ENCODE data around the gene E2F4. TPM values are rescaled to one million over a fixed set of nuclear protein-coding genes. Genes with fewer than 3 reads are reported as not detected.

The E2F4 gene
- total RNA-seq, 2 donors from 2014 or later: 82.8 to 91.7 TPM

DNA sequence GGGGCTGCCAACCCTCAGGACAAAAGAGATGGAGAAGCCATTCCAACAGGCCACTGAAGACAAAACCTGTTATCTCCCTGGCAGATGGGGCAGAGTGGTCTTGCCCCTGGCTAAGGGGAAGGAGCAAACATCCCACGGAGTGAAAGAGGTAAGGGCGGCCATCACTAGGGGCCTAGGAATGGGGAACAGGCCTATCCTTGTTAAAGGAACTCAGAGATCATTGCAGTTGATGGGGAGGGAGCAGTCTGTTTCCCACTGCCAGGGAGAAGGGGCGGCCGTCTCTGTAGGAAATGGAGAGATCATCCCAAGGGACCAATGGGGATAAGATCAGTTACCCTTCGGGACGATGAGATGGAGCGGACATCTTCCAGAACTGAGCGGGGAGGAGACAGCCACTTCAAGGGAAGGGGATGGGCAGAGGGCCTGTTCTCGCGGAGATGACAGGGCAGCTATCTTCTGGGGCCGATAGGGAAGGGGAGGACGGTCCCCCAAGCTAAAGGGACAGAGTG, 34.4 kb downstream of the E2F4 start:
- Mint-ChIP-seq H3K4me3 (peak overlapping the region; percentile 89 to 98), H3K9me3 (no peaks in the 10 kb centered on the region), H3K27me3 (ENCODE audit: low read depth) (no peaks in the 10 kb centered on the region), H3K27ac (peak overlapping the region; percentile 85), H3K4me1 (ENCODE audit: low read depth) (peaks cover 46% of the 10 kb centered on the region), H3K36me3 (ENCODE audit: insufficient read depth in 2 of 2) (peaks cover 5 to 6% of the 10 kb centered on the region in 2 donors)
- ATAC-seq (replicated peaks in 1 of 2): no peak
- no peak for DNase-seq

DNA sequence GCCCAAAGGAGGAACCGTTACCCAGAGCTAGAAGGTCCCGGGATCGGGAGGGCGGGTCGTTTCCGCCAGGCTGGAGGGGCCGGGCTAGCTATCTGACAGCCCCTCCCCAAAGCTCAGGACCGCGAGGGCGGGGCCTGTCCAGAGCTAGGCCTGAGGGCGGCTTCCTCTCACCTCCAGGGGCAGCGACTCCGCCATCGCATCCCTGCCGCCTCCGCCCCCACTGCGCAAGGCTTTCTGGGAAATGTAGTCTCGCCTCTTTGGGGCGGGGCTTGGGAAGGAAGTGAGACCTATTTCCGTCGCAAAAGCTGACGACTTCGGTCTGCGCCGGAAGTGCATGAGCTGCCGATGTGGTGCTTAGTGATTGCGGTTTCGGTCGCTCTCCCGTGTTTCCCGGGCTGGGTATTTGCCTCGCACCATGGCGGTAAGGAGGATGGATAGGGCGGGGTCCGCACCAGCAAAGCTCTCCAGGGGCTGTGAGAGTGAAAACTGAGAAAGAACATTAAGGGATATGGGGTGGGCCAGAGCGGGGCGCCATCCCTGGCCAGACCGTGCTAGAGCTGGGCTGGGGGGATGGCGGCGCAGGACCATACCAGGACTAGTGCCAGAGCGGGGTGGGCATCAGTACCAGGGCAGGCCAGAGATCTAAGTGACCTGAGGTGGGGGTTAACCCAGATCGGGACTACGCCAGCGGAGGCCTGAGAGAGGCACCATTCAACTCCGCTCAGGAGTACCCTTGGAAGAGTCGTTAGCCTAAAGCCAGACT, 35.0 kb downstream of the E2F4 start, which contains the start of gene TMEM208:
TMEM208 (plus strand) TSS at position 327 of the 763 bp plus-strand sequence; CDS start at position 416, 89 bp downstream.
- Mint-ChIP-seq H3K27ac (peak within 1 kb of the TSS; percentile 85), H3K4me1 (ENCODE audit: low read depth) (peaks cover 46% of the 10 kb centered on the region), H3K9me3 (no peaks in the 10 kb centered on the region), H3K27me3 (ENCODE audit: low read depth) (no peaks in the 10 kb centered on the region), H3K36me3 (ENCODE audit: insufficient read depth in 2 of 2) (peaks cover 5 to 7% of the 10 kb centered on the region in 2 donors), H3K4me3 (peak within 1 kb of the TSS; percentile 89 to 98)
- peak; percentile 98 for ATAC-seq (replicated peaks in 1 of 2)
- DNase-seq: peak; percentile 99

DNA sequence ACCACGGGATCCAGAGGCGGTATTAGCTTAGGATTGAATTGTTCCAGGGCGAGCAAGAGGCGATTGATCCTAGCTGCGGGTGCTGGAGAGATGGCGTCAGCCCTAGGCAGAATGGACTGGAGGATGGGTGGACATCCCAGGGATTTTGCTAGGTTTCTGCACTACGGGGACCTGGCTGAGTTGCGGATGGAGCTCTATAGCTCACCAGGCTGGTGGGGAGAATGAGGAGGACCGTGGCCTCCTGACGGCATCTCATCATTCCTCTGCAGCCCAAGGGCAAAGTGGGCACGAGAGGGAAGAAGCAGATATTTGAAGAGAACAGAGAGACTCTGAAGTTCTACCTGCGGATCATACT, 35.6 kb downstream of the E2F4 start:
- DNase-seq (no peak), ATAC-seq (replicated peaks in 1 of 2) (no peak)
- Mint-ChIP-seq H3K4me1 (ENCODE audit: low read depth) (peaks cover 46% of the 10 kb centered on the region), H3K9me3 (no peaks in the 10 kb centered on the region), H3K27ac (peak overlapping the region; percentile 85), H3K36me3 (ENCODE audit: insufficient read depth in 2 of 2) (peaks cover 5 to 12% of the 10 kb centered on the region in 2 donors), H3K27me3 (ENCODE audit: low read depth) (no peaks in the 10 kb centered on the region), H3K4me3 (peak overlapping the region; percentile 89 to 98)

DNA sequence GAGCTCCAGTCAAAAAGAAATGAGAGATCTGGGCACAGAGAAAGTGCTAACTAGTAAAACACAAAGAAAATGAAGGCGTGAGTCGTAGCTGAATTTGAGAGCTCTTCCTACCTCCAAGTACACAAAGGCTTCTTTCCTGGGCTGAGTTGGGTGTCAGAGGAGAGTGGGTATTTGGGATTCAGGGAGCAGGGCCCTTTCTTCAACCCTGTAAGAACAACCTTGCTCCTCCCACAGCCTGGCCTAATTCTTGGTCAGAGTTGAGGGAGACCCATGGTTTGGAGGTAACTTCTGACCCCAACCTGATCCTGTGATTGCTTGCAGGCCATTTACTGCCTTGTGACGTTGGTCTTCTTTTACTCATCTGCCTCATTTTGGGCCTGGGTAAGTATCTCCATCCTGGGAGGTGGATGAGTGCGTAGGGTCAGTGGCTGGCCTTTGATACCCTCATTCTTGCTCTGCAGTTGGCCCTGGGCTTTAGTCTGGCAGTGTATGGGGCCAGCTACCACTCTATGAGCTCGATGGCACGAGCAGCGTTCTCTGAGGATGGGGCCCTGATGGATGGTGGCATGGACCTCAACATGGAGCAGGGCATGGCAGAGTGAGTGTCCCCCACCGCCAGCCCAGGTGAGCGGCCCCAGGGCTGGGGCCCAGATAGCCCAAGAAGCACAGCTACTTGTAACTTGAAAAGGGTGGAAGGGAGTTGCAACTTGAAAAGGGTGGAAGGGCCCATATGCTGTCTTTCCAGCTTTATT, 36.3 kb downstream of the E2F4 start:
- Mint-ChIP-seq H3K27me3 (ENCODE audit: low read depth) (no peaks in the 10 kb centered on the region), H3K9me3 (no peaks in the 10 kb centered on the region), H3K27ac (no peak overlapping the region), H3K4me3 (peak overlapping the region; percentile 89 to 98), H3K4me1 (ENCODE audit: low read depth) (peaks cover 46% of the 10 kb centered on the region), H3K36me3 (ENCODE audit: insufficient read depth in 2 of 2) (peaks cover 6 to 13% of the 10 kb centered on the region in 2 donors)
- no peak for ATAC-seq (replicated peaks in 1 of 2)
- DNase-seq: no peak

DNA sequence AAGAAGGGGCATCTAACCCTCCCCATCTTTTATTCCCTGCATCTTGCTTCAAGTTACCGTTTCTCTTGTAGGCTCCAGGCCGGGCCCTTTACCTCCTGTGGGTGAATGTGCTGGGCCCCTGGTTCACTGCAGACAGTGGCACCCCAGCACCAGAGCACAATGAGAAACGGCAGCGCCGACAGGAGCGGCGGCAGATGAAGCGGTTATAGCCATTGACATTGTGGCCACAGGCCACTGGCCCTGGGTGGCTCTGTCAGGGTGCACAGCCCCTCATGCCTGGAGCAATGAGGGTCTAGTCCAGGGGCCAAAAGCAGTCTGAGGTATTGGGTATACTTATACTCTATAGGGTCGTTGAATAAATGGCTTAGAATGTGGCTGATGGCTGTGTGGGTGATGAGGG, 37.0 kb downstream of the E2F4 start:
- no peaks in the 10 kb centered on the region for H3K27me3 Mint-ChIP-seq (ENCODE audit: low read depth)
- H3K27ac Mint-ChIP-seq: no peak overlapping the region
- peaks cover 43% of the 10 kb centered on the region for H3K4me1 Mint-ChIP-seq (ENCODE audit: low read depth)
- no peaks in the 10 kb centered on the region for H3K9me3 Mint-ChIP-seq
- H3K4me3 Mint-ChIP-seq: peak overlapping the region; percentile 40 to 98
- no peak for DNase-seq
- no peak for ATAC-seq (replicated peaks in 1 of 2)
- peaks cover 9 to 18% of the 10 kb centered on the region in 2 donors for H3K36me3 Mint-ChIP-seq (ENCODE audit: insufficient read depth in 2 of 2)

GRCh38 chr16:67229906-67230808, 38.2 kb downstream of the E2F4 start:
- Mint-ChIP-seq H3K27me3 (ENCODE audit: low read depth) (no peaks in the 10 kb centered on the region), H3K36me3 (ENCODE audit: insufficient read depth in 2 of 2) (peaks cover 9 to 18% of the 10 kb centered on the region in 2 donors), H3K4me1 (ENCODE audit: low read depth) (peaks cover 31% of the 10 kb centered on the region), H3K9me3 (no peaks in the 10 kb centered on the region), H3K27ac (no peak overlapping the region), H3K4me3 (no peak overlapping the region)
- DNase-seq (no peak), ATAC-seq (replicated peaks in 1 of 2) (no peak)

DNA sequence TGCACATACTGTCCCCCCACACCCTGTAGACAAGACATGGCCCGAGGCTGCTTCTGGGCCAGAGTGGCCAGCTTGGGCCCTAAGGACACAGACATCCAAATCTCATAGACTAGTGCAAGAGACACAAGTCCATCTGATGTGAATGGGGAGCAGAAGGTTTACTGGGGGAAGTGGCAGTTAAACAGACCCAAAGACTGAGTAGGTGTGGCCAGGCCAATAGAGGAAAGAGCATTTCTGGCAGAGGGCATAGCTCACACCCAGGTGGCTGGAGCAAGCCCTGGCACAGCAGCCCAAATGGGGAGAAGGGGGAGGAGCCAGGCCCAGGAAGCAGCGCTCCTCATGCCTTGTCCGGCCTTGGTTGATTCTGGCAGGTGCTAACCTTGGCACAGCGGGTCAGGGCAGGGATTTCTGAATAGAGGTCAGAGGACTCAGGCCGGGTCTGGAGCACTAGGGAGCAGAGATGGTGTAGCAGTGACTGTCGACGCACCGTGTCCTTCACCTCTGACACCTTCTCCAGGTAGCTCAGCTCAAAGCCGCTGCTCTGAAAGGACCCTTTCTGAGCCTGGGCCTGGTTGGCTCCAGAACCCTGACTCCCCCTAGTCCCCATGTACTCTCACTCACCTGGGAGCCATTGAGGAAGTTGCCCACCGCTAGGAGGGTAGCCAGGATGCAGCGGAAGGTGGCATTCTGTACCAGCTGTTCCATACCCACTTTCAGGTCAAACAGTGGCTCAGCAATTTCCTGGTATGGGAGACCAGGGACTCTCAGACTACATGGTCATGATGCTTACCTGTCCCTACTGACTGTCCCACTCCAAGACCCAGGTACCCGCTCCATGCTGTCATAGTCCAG, 39.1 kb downstream of the E2F4 start:
- H3K9me3 Mint-ChIP-seq: no peaks in the 10 kb centered on the region
- no peak overlapping the region for H3K27ac Mint-ChIP-seq
- ATAC-seq (replicated peaks in 1 of 2) (no peak), DNase-seq (no peak)
- no peaks in the 10 kb centered on the region for H3K27me3 Mint-ChIP-seq (ENCODE audit: low read depth)
- peaks cover 10 to 18% of the 10 kb centered on the region in 2 donors for H3K36me3 Mint-ChIP-seq (ENCODE audit: insufficient read depth in 2 of 2)
- H3K4me1 Mint-ChIP-seq (ENCODE audit: low read depth): peaks cover 22% of the 10 kb centered on the region
- H3K4me3 Mint-ChIP-seq: no peak overlapping the region

- Mint-ChIP-seq H3K27ac (no peak overlapping the region), H3K9me3 (no peaks in the 10 kb centered on the region), H3K4me1 (ENCODE audit: low read depth) (peaks cover 7% of the 10 kb centered on the region), H3K27me3 (ENCODE audit: low read depth) (no peaks in the 10 kb centered on the region), H3K4me3 (no peak overlapping the region), H3K36me3 (ENCODE audit: insufficient read depth in 2 of 2) (peaks cover 19 to 28% of the 10 kb centered on the region in 2 donors)
- no peak for DNase-seq
- no peak for ATAC-seq (replicated peaks in 1 of 2)
Observed at GRCh38 chr16:67233596-67233995, 41.6 kb downstream of the E2F4 start.

GRCh38 chr16:67234180-67234597, 42.2 kb downstream of the E2F4 start:
- Mint-ChIP-seq H3K27ac (no peak overlapping the region), H3K4me3 (no peak overlapping the region), H3K9me3 (no peaks in the 10 kb centered on the region), H3K36me3 (ENCODE audit: insufficient read depth in 2 of 2) (peaks cover 19 to 30% of the 10 kb centered on the region in 2 donors), H3K4me1 (ENCODE audit: low read depth) (peaks cover 7% of the 10 kb centered on the region), H3K27me3 (ENCODE audit: low read depth) (no peaks in the 10 kb centered on the region)
- no peak for DNase-seq
- ATAC-seq (replicated peaks in 1 of 2): no peak

- H3K27ac Mint-ChIP-seq: peak overlapping the region; percentile 64
- peak in 1 of 2 donors; percentile 35 for DNase-seq
- H3K36me3 Mint-ChIP-seq (ENCODE audit: insufficient read depth in 2 of 2): peaks cover 17 to 27% of the 10 kb centered on the region in 2 donors
- peak overlapping the region; percentile 47 to 57 for H3K4me3 Mint-ChIP-seq
- peaks cover 7% of the 10 kb centered on the region for H3K4me1 Mint-ChIP-seq (ENCODE audit: low read depth)
- H3K27me3 Mint-ChIP-seq (ENCODE audit: low read depth): no peaks in the 10 kb centered on the region
- ATAC-seq (replicated peaks in 1 of 2): peak; percentile 34 to 73
- H3K9me3 Mint-ChIP-seq: no peaks in the 10 kb centered on the region
Observed at GRCh38 chr16:67235816-67236562, 44.0 kb downstream of the E2F4 start.

- H3K36me3 Mint-ChIP-seq (ENCODE audit: insufficient read depth in 2 of 2): peaks cover 17 to 27% of the 10 kb centered on the region in 2 donors
- ATAC-seq (replicated peaks in 1 of 2): peak; percentile 88 to 89
- no peaks in the 10 kb centered on the region for H3K27me3 Mint-ChIP-seq (ENCODE audit: low read depth)
- H3K4me3 Mint-ChIP-seq: peak overlapping the region; percentile 47 to 57
- H3K27ac Mint-ChIP-seq: peak overlapping the region; percentile 64
- peak; percentile 85 to 93 for DNase-seq
- H3K9me3 Mint-ChIP-seq: no peaks in the 10 kb centered on the region
- peaks cover 14% of the 10 kb centered on the region for H3K4me1 Mint-ChIP-seq (ENCODE audit: low read depth)
Observed at GRCh38 chr16:67236563-67237395, 44.8 kb downstream of the E2F4 start.

All from activated T-cell treated with anti-CD3 and anti-CD28 coated beads, Interleukin-2, amount 50 U/mL, for 72 hours (primary cell).